HG03064 (cell line): Measurements from ENCODE around the gene AATF.
"Not testable (repeated sequence)": the region's sequence is repeated elsewhere in the genome, so short reads cannot be mapped to it uniquely, and the experiment has no call there.

Experiments used
- ATAC-seq: cut with Tn5 transposase; IDR thresholded peaks from one replicate; pipeline ENCODE4 v1.9.1; 2021; ENCODE audit warnings: low read depth; ENCODE audit not compliant: unreplicated experiment

The AATF gene

DNA sequence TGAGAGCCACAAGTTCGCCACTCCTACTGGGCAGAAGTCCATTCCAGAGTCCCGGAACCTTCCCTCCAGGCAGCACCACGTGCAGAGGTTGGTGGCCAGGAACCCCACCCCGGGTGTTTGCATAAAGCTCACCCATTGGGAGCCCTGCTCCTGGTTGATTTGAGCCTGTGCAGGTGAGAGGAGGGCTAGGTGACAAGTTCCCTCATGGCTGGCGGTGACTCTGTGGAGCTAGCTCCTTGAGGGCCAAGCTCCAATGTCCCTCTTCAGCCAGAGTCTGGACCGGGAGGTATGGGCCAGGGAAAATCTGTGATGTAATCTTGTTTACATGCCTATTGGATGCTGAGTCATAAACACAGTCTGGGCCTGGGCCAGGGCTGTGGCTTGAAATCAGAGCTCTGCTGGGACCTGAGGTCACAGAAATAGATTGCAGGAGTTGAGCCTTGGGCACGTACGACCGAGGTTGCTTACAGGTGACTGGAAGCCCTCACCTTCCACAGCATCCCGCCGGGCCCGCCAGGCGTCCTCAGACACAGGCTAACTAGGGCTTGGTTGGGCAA lies 118.9 kb downstream of the AATF start:
- ATAC-seq = no peak

GRCh38 chr17:37068266-37068665 lies 119.5 kb downstream of the AATF start:
- ATAC-seq = no peak

DNA sequence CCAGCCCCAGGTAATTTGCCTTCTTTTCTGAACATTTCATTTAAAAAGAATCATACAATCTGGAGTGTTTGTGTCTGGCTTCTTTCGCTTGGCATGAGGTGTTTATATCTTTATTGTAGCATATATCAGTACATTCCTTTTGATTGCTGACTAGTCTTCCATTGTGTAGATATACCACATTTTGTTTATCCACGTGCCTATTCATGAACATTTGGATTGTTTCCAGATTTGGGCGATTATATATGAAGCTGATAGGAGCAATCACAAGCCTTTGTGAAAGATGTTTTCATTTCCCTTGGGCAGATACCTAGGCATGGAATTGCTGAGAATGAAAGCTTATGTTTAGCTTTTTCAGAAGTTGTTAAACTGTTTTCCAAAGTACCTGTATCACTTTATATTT lies 120.3 kb downstream of the AATF start:
- ATAC-seq = no peak

DNA sequence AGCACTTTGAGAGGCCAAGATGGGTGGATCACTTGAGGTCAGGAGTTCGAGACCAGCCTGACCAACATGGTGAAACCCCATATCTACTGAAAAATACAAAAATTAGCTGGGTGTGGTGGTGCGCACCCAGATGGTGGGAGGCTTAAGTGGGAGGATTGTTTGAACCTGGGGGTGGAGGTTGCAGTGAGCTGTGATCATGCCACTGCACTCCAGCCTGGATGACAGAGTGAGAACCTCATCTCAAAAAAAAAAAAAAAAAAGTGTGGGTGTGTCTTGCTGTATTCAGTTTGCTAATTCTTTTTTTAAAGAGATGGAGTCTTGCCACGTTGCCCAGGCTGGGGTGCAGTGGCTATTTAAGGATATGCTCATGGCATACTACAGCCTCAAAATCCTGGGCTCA lies 124.7 kb downstream of the AATF start:
- not testable (repeated sequence) for ATAC-seq

- no peak for ATAC-seq
Measured at GRCh38 chr17:37079065-37079708, 130.4 kb downstream of the AATF start.

DNA sequence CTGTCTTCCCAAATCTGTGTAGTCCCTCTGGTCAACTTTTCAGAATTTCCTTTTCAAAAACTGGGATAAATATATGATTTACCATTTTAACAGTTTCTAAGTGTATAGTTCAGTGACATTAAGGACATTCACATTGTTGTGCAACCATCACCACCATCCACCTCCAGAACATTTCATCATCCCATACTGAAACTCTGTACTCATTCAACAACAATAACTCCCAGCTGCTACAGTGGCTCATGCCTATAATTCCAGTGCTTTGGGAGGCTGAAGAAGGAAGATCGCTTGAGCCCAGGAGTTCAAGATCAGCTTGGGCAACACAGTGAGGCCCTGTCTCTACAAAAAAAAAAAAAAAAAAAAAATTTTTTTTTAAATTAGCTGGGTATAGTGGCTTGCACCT lies 131.0 kb downstream of the AATF start:
- ATAC-seq = no peak

GRCh38 chr17:37081287-37081686 lies 132.5 kb downstream of the AATF start:
- no peak for ATAC-seq

DNA sequence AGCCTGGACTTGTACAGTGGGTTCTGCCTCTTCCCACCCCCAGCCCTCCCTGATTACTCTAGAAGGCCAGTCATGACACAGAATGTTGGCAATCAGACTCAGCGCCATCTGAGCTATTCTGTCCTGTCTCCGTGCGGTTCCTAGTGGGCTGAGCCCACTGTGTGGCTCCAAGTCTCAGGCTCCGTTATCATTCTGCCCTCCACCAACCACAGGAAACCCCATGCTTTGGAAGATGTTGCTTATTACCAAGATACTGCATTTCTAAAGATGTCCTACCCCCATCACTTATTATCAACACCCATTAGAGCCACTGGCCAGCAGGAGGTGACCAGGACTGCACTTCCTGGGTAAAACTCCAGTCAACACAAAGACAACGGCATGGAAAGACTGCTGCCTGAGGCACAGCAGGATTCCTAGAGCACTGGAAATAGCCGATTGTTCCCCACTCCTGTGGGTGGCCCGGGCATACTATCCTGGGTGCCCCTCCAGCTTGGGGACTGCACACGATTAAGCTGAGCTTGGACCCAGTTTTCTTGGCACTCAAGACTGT lies 133.6 kb downstream of the AATF start:
- ATAC-seq = no peak

DNA sequence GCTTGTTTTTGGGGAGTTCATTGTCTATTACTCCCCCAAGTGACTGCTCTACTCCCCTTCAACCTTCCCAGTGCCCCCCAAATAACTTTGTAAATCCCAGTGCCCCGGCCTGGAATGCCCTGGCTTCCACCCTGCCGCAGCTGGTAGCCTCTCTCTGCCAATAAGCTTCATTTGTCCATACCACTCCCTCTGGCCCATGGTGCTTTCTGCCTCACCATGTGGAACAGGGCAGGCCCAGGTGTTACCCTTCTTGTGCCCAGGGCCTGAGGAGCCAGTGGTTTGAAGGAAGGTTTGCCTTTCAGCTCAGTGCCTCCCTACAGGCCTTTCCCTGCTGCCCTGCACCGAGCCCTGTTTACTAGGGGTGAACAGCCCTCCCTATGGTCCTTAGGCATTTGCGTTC lies 134.2 kb downstream of the AATF start:
- ATAC-seq = no peak

DNA sequence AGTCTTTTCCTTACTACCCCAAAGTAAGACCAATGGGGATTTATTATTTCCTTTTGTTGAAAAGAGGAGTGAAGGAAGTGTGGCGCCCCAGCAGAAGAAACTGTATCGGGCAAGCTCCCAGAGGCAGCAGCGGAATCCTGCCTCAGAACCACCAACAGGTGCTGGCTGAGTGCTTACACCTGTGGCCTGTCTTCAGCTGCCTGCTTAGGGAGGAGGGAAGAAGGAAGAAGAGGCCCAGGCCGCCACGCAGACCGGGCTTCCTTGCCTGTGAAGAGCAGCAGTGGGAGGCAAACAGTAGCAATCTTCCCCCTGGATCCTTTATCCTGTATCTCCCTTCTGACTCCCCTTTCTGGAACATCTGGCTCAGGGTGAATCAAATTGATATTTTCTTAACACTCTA lies 134.7 kb downstream of the AATF start:
- ATAC-seq = no peak

DNA sequence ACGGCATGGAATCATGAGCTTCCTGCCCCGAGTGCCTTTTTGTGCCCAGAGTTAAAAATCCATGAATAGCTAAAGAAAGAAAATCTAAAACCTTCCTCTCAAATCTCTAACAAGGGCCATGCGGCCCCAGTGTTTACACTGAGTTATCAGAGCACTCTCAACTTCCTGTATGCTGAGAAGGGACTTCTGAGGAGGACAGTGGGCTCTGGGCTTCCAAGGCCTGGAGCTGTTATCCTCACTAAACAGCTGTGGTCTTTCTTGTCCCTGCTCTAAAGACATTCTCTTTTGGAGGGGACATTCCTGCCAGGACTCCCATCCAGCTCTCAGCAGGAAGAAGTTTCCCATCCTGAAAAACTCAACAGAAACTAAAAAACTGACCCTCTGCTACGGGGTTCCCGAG lies 135.6 kb downstream of the AATF start:
- no peak for ATAC-seq

- no peak for ATAC-seq
Measured at GRCh38 chr17:37086334-37086733, 137.6 kb downstream of the AATF start.

- no peak for ATAC-seq
Measured at GRCh38 chr17:37086948-37087347, 138.2 kb downstream of the AATF start.

DNA sequence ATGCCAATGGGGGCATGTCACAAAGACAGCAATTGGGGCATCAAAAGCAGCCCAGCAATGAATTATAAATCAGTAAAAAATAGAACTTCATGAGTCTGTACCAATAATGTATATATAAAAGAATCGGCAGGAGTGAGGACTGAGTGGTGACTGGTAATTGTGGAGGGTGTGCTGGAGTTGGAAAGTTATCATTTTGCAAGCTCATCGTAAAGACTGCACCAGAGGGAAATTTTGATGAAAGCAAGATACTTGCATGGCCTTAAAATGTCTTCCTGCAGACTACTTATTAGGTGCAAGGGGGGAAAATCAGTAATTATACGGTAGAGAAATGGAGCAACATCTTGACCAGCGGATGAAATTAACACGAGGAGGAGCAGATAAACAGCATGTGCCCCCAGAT lies 138.9 kb downstream of the AATF start:
- no peak for ATAC-seq

GRCh38 chr17:37088459-37088858 lies 139.7 kb downstream of the AATF start:
- ATAC-seq = no peak

GRCh38 chr17:37088913-37089312 lies 140.2 kb downstream of the AATF start:
- ATAC-seq = no peak

DNA sequence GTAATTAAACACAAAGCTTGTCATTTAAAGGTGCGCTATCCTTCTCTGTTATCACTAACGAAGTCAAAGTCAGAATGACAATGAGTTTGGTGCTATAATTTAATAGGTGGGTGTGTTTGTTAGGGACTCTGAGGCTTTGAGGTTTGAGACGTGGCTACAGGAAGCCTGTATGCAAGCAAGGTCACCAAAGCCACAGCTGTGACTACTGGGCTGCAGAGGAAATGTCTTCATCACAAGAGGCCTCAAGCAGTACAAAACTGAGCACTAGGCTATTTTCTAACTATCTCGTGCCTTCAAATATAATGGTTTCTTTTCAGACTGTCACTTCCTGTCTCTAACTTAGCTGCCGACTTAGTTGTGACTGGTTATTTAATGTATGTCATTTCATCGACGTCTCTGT lies 141.2 kb downstream of the AATF start:
- ATAC-seq = no peak

- no peak for ATAC-seq
Measured at GRCh38 chr17:37090941-37091340, 142.2 kb downstream of the AATF start.

- no peak for ATAC-seq
Measured at GRCh38 chr17:37092071-37092470, 143.3 kb downstream of the AATF start.

GRCh38 chr17:37092701-37093100 lies 143.9 kb downstream of the AATF start:
- no peak for ATAC-seq

DNA sequence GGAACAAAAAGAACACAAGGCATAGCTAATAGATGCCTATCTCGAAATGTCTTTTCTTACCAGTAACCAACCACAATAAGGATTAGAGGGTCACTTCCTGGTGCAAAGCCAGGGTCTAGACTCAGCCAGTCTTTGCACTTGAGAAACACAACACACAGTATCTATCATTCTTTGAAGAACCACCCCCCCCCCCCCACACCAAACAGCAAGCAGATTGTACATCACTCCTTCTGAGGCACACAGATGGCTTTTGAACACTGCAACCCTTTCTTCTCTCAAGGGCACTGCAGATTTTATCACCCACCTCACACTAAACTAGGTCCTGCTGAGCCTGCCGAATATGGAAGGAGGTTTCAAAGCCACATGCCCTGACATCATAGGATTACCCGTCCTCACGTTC lies 145.6 kb downstream of the AATF start:
- ATAC-seq = no peak

- no peak for ATAC-seq
Measured at GRCh38 chr17:37096071-37096470, 147.3 kb downstream of the AATF start.

DNA sequence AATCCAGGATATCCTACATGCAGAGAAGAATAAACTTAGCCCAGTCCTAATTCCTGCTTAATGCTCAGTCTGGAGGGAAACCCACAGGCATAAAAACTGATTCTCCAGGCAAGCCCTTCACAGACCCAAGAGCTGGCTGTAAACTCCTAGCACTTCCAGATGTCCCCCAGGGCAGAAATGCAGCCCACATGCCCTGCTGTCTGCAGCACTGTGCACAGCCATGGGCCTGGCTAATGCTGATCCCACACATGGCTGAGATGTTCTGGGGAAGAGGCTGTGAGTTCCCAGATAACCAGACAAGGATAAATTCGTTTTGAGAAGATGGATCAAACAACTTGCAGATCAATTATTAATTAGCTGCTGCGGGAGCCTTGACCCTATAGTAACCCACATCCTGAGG lies 148.4 kb downstream of the AATF start:
- no peak for ATAC-seq
